Measurements from ENCODE around the gene SMIM20. TPM values are rescaled to one million over a fixed set of nuclear protein-coding genes. Genes with fewer than 3 reads are reported as not detected.

Gene SMIM20
- polyA plus RNA-seq, 1 donor from 2014 or later: 19.1 TPM

- Histone ChIP-seq H3K36me3 (ENCODE audit: insufficient read depth, low read length) (no peaks in the 10 kb centered on the region), H3K9ac (ENCODE audit: low read length) (no peak overlapping the region), H3K9me3 (ENCODE audit: low read length) (no peaks in the 10 kb centered on the region), H3K27ac (ENCODE audit: low read length) (no peak overlapping the region), H2AFZ (ENCODE audit: low read depth, low read length) (no peak overlapping the region), H3K4me3 (ENCODE audit: low read length) (no peak overlapping the region), H3K27me3 (ENCODE audit: insufficient read depth, low read depth, low read length) (no peaks in the 10 kb centered on the region), H3F3A (ENCODE audit: insufficient read depth, low read length, poor library complexity, severe bottlenecking) (no peaks in the 10 kb centered on the region), H3K9me2 (ENCODE audit: insufficient read depth, low read length) (no peaks in the 10 kb centered on the region), H3K79me2 (replicated peaks; ENCODE audit: insufficient read depth, low read length) (no peaks in the 10 kb centered on the region), H3K4me2 (ENCODE audit: low read length) (no peak overlapping the region), H4K20me1 (ENCODE audit: insufficient read depth) (no peaks in the 10 kb centered on the region)
- TF ChIP-seq POLR2AphosphoS5 (IDR thresholded peaks at IDR 0.05) (no peak), EZH2 (IDR thresholded peaks at IDR 0.05; ENCODE audit: borderline replicate concordance, insufficient read depth, low read length, poor library complexity, severe bottlenecking) (no peak), CTCF (IDR thresholded peaks at IDR 0.05; ENCODE audit: poor library complexity, severe bottlenecking) (no peak), TAF1 (IDR thresholded peaks at IDR 0.05; ENCODE audit: low read depth) (no peak), EP300 (conservative IDR thresholded peaks at IDR 0.05; ENCODE audit: poor library complexity, severe bottlenecking) (no peak)
Measured at GRCh38 chr4:25950461-25951389, 36.7 kb downstream of the SMIM20 start.

- no peaks in the 10 kb centered on the region for H3F3A ChIP-seq (ENCODE audit: insufficient read depth, low read length, poor library complexity, severe bottlenecking)
- H3K36me3 ChIP-seq (ENCODE audit: insufficient read depth, low read length): no peaks in the 10 kb centered on the region
- no peak overlapping the region for H3K27ac ChIP-seq (ENCODE audit: low read length)
- H4K20me1 ChIP-seq (ENCODE audit: insufficient read depth): no peaks in the 10 kb centered on the region
- H3K9me3 ChIP-seq (ENCODE audit: low read length): no peaks in the 10 kb centered on the region
- H3K9me2 ChIP-seq (ENCODE audit: insufficient read depth, low read length): no peaks in the 10 kb centered on the region
- no peaks in the 10 kb centered on the region for H3K27me3 ChIP-seq (ENCODE audit: insufficient read depth, low read depth, low read length)
- H2AFZ ChIP-seq (ENCODE audit: low read depth, low read length): no peak overlapping the region
- TF ChIP-seq REST (IDR thresholded peaks at IDR 0.05; ENCODE audit: borderline replicate concordance) (no peak), SMC3 (conservative IDR thresholded peaks at IDR 0.05; ENCODE audit: poor library complexity) (no peak), CTCF (IDR thresholded peaks at IDR 0.05; ENCODE audit: poor library complexity, severe bottlenecking) (no peak), EZH2 (IDR thresholded peaks at IDR 0.05; ENCODE audit: borderline replicate concordance, insufficient read depth, low read length, poor library complexity, severe bottlenecking) (no peak), MXI1 (conservative IDR thresholded peaks at IDR 0.05; ENCODE audit: poor library complexity, severe bottlenecking) (no peak), POLR2AphosphoS5 (IDR thresholded peaks at IDR 0.05) (no peak), TAF1 (IDR thresholded peaks at IDR 0.05; ENCODE audit: low read depth) (no peak), EP300 (conservative IDR thresholded peaks at IDR 0.05; ENCODE audit: poor library complexity, severe bottlenecking) (no peak), RAD21 (conservative IDR thresholded peaks at IDR 0.05) (no peak)
- H3K4me3 ChIP-seq (ENCODE audit: low read length): no peak overlapping the region
- no peak overlapping the region for H3K9ac ChIP-seq (ENCODE audit: low read length)
- H3K4me2 ChIP-seq (ENCODE audit: low read length): no peak overlapping the region
- H3K79me2 ChIP-seq (replicated peaks; ENCODE audit: insufficient read depth, low read length): no peaks in the 10 kb centered on the region
Measured at GRCh38 chr4:25951390-25951952, 37.5 kb downstream of the SMIM20 start.
